Effector memory CD4-positive, alpha-beta T cell (primary cell): ENCODE data around the gene KRTAP20-2.

Experiments
- DNase-seq, 3 donors: peaks; one replicate each; pipeline ENCODE4 v3.0.0-alpha.2; 2020
- H3K27ac ChIP-seq: 2 replicates; pipeline ENCODE4 v1.7.0; 2013; ENCODE audit warnings: mild to moderate bottlenecking, low read length, moderate library complexity; ENCODE audit not compliant: insufficient read depth, poor library complexity, severe bottlenecking
- H3K27me3 ChIP-seq: replicated peaks from 2 replicates; pipeline ENCODE4 v1.7.0; 2013; ENCODE audit warnings: mild to moderate bottlenecking, low read length; ENCODE audit not compliant: insufficient read depth, control insufficient read depth, poor library complexity, severe bottlenecking
- H3K36me3 ChIP-seq: 2 replicates; pipeline ENCODE4 v1.7.0; 2013; ENCODE audit warnings: mild to moderate bottlenecking, low read length, moderate library complexity; ENCODE audit not compliant: control insufficient read depth, insufficient read depth
- H3K4me1 ChIP-seq: 2 replicates; pipeline ENCODE4 v1.7.0; 2013; ENCODE audit warnings: low read length, mild to moderate bottlenecking; ENCODE audit not compliant: control insufficient read depth, insufficient read depth, poor library complexity, severe bottlenecking
- H3K4me3 ChIP-seq: 2 replicates; pipeline ENCODE4 v1.7.0; 2013; ENCODE audit warnings: low read length, low read depth, mild to moderate bottlenecking; ENCODE audit not compliant: insufficient read depth, poor library complexity, severe bottlenecking
- H3K9me3 ChIP-seq: 2 replicates; pipeline ENCODE4 v1.7.0; 2013; ENCODE audit warnings: mild to moderate bottlenecking, low read length, moderate library complexity; ENCODE audit not compliant: control insufficient read depth
- total RNA-seq, 3 donors: gene quantifications; one replicate each; lab custom pipeline; 2026; lab: John Stamatoyannopoulos, UW

Gene KRTAP20-2
- total RNA-seq: 0 reads per million in 3 donors

- no peaks in the 10 kb centered on the region for H3K4me1 ChIP-seq
- H3K4me3 ChIP-seq: no peak within 1 kb of the TSS
- no peaks in the 10 kb centered on the region for H3K27me3 ChIP-seq
- no peak for DNase-seq
- H3K9me3 ChIP-seq: no peaks in the 10 kb centered on the region
- no peaks in the 10 kb centered on the region for H3K36me3 ChIP-seq
- no peak within 1 kb of the TSS for H3K27ac ChIP-seq
Measured at GRCh38 chr21:30634906-30635305, at the start of gene KRTAP20-2. KRTAP20-2 (plus strand) TSS chr21:30635206; CDS start chr21:30635264, 58 bp downstream.

DNA sequence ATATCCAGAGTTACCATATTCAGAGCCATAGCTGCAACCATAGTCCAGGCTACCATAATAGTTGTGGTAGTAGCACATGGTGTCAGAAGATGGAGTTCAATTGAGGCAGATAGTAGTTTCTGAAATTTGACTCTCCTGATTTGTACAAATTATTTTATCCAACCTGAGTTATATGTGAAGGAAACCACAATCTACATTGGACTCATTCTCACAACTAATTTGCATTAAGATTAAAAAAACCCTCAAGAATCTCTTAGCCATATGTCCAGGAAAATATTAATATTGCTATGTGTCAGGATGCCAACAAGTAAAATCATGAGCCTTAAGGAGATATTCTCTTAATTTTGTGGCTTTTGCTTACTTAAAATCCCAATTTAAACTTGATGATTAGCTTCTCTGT, 44.7 kb upstream of the KRTAP20-2 start, which contains the start of gene KRTAP22-2:
Gene KRTAP22-2 (minus strand): TSS at position 101 of the 400 bp plus-strand sequence.
- Histone ChIP-seq H3K9me3 (no peaks in the 10 kb centered on the region), H3K4me3 (no peak within 1 kb of the TSS), H3K36me3 (no peaks in the 10 kb centered on the region), H3K27me3 (no peaks in the 10 kb centered on the region), H3K27ac (no peak within 1 kb of the TSS), H3K4me1 (no peaks in the 10 kb centered on the region)
- no peak for DNase-seq

DNA sequence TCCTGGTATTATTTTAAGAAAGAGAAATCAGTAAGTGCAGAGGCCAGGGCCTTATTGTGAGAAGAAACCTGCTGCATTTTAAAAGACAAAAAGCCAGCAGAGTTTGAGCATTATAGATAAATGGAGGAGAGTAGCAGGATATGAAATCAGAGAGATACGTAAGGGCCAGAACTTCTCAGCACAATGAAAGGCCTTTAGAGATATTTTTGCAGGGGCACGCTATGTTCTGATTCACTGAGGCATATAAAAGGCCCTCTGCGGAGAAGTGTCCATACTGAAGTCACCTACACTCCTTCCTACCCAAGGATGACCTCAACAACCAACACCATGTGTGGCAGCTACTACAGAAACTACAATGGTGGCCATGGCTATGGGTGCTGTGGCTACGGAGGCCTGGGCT, 42.9 kb upstream of the KRTAP20-2 start, which contains the start of gene KRTAP6-3:
Gene KRTAP6-3 (plus strand): TSS at position 301 of the 400 bp plus-strand sequence. CDS start 6 bp downstream, at position 307.
- no peak within 1 kb of the TSS for H3K4me3 ChIP-seq
- H3K4me1 ChIP-seq: no peaks in the 10 kb centered on the region
- no peak for DNase-seq
- H3K36me3 ChIP-seq: no peaks in the 10 kb centered on the region
- no peak within 1 kb of the TSS for H3K27ac ChIP-seq
- H3K27me3 ChIP-seq: no peaks in the 10 kb centered on the region
- H3K9me3 ChIP-seq: no peaks in the 10 kb centered on the region

DNA sequence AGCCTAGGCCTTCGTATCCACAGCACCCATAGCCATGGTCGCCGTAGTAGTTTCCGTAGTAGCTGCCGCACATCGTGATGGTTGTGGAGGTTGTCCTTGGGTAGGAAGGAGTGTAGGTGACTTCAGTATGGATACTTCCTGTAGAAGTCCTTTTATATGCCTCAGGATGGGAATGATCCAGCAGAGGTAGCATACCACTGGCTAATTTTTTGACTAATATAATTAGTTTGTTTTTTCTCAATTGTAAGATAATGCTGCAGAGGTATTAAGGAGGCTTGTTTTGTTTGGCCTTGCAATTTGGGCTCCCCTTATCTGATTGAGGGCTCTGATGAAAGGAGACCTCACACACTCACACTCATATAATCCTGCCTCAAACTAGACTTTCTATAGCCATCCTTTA, 36.2 kb upstream of the KRTAP20-2 start, which contains the start of gene KRTAP6-2:
Gene KRTAP6-2 (minus strand): TSS at position 101 of the 400 bp plus-strand sequence. CDS start 28 bp downstream, at position 73.
- DNase-seq: no peak
- no peaks in the 10 kb centered on the region for H3K4me1 ChIP-seq
- H3K9me3 ChIP-seq: no peaks in the 10 kb centered on the region
- H3K27me3 ChIP-seq: no peaks in the 10 kb centered on the region
- H3K27ac ChIP-seq: no peak within 1 kb of the TSS
- no peaks in the 10 kb centered on the region for H3K36me3 ChIP-seq
- no peak within 1 kb of the TSS for H3K4me3 ChIP-seq

DNA sequence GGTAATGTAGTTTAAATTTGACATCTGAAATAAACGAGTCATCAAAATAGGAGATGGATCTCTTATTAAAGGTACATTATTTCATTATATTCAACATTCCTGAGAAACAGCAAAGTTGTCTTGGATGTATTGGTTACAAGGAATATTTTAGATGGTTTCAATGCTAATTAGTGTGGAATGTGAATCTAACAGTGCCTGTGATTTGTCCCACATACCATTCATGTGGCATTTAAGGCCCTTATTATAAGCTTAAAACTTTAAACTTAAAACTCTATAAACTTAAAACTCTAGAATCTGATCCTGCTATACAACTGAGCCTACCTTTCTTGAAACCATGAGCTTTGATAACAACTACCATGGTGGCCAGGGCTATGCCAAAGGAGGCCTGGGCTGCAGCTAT, 34.2 kb upstream of the KRTAP20-2 start, which contains the start of gene KRTAP22-1:
Gene KRTAP22-1 (plus strand): TSS at position 301 of the 400 bp plus-strand sequence.
- Histone ChIP-seq H3K36me3 (no peaks in the 10 kb centered on the region), H3K4me1 (no peaks in the 10 kb centered on the region), H3K27ac (no peak within 1 kb of the TSS), H3K27me3 (no peaks in the 10 kb centered on the region), H3K9me3 (no peaks in the 10 kb centered on the region), H3K4me3 (no peak within 1 kb of the TSS)
- DNase-seq: no peak

GRCh38 chr21:30605968-30606367, 29.0 kb upstream of the KRTAP20-2 start:
- H3K9me3 ChIP-seq: no peaks in the 10 kb centered on the region
- no peaks in the 10 kb centered on the region for H3K27me3 ChIP-seq
- no peak overlapping the region for H3K27ac ChIP-seq
- no peaks in the 10 kb centered on the region for H3K4me1 ChIP-seq
- no peak overlapping the region for H3K4me3 ChIP-seq
- H3K36me3 ChIP-seq: no peaks in the 10 kb centered on the region
- no peak for DNase-seq

- Histone ChIP-seq H3K27me3 (no peaks in the 10 kb centered on the region), H3K27ac (no peak overlapping the region), H3K4me1 (no peaks in the 10 kb centered on the region), H3K9me3 (no peaks in the 10 kb centered on the region), H3K36me3 (no peaks in the 10 kb centered on the region), H3K4me3 (no peak overlapping the region)
- no peak for DNase-seq
Measured at GRCh38 chr21:30612132-30612531, 22.9 kb upstream of the KRTAP20-2 start.

GRCh38 chr21:30613836-30614235, 21.2 kb upstream of the KRTAP20-2 start, which contains the start of gene KRTAP6-1:
KRTAP6-1 (minus strand) TSS chr21:30613930; CDS start chr21:30613904, 26 bp downstream.
- DNase-seq: no peak
- no peak within 1 kb of the TSS for H3K4me3 ChIP-seq
- no peak within 1 kb of the TSS for H3K27ac ChIP-seq
- no peaks in the 10 kb centered on the region for H3K27me3 ChIP-seq
- H3K9me3 ChIP-seq: no peaks in the 10 kb centered on the region
- H3K4me1 ChIP-seq: no peaks in the 10 kb centered on the region
- no peaks in the 10 kb centered on the region for H3K36me3 ChIP-seq

- Histone ChIP-seq H3K9me3 (no peaks in the 10 kb centered on the region), H3K27me3 (no peaks in the 10 kb centered on the region), H3K36me3 (no peaks in the 10 kb centered on the region), H3K4me1 (no peaks in the 10 kb centered on the region), H3K4me3 (no peak overlapping the region), H3K27ac (no peak overlapping the region)
- DNase-seq: no peak
Measured at GRCh38 chr21:30615199-30615598, 19.8 kb upstream of the KRTAP20-2 start.

DNA sequence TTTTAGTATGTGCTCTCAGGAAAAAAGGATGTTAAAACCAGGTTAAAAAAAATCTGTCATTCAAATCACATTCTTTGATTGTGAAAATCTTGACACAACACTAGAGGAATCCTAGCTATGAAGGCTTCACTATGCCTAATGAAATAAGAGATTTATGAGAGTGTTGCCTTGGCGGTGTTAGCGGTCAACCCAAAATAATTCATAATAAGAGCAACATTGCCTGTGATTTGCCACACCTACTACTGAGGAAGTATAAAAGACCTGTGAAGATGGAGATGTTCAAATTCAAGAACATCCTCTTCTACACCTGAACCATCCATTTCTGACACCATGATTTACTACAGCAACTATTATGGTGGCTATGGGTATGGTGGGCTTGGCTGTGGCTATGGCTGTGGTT, 18.9 kb upstream of the KRTAP20-2 start, which contains the start of gene KRTAP20-1:
Gene KRTAP20-1 (plus strand): TSS at position 301 of the 400 bp plus-strand sequence. CDS start 30 bp downstream, at position 331.
- H3K4me3 ChIP-seq: no peak within 1 kb of the TSS
- no peak within 1 kb of the TSS for H3K27ac ChIP-seq
- no peaks in the 10 kb centered on the region for H3K27me3 ChIP-seq
- no peaks in the 10 kb centered on the region for H3K36me3 ChIP-seq
- H3K4me1 ChIP-seq: no peaks in the 10 kb centered on the region
- DNase-seq: no peak
- H3K9me3 ChIP-seq: no peaks in the 10 kb centered on the region
